ENCODE data around the gene BUD31. TPM values are rescaled to one million over a fixed set of nuclear protein-coding genes. Genes with fewer than 3 reads are reported as not detected.
A peak's percentile ranks its signal among the peaks of the same experiment; 100 is the strongest.

The BUD31 gene
- total and polyA plus RNA-seq, 9 of the 15 experiments (the other 6 are each of a cell fraction or from before 2014, with no cell fraction given), result 105 to 342 (median 247) TPM

DNA sequence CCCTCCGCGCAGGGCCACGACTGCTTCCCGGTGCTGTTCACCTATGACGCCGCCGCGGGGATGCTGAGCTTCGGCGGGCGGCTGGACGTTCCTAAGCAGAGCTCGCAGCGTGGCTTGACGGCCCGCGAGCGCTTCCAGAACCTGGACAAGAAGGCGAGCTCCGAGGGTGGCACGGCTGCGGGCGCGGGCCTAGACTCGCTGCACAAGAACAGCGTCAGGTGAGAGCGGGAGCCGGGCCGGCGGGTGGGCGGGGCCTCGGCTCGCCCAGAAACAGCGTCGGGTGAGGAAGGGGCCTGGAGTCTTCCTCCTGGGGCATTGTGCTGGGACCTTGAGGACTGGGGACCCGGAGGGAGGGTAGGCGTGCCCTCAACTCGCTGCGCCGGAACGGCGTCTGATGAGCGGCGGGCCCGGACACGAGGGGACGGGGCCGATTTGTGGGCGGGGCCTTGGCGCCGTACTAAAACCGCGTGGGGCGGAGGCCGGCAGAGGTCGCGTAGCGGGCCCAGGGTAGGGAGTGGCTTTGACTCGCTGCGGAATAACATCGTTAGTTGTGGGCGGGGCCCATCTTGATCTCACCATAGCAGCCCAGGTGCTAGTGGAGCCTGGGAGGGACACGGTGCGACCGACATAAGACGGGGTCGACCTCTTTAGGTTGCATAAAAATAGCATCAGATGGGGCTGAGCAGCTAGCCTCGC, 16.0 kb upstream of the BUD31 start (continued):
- TF ChIP-seq PCBP1 (IDR thresholded peaks at IDR 0.05; ENCODE audit: low read depth, low read length, poor library complexity, severe bottlenecking), result peak; percentile 61
- TF ChIP-seq, protein P1, sequence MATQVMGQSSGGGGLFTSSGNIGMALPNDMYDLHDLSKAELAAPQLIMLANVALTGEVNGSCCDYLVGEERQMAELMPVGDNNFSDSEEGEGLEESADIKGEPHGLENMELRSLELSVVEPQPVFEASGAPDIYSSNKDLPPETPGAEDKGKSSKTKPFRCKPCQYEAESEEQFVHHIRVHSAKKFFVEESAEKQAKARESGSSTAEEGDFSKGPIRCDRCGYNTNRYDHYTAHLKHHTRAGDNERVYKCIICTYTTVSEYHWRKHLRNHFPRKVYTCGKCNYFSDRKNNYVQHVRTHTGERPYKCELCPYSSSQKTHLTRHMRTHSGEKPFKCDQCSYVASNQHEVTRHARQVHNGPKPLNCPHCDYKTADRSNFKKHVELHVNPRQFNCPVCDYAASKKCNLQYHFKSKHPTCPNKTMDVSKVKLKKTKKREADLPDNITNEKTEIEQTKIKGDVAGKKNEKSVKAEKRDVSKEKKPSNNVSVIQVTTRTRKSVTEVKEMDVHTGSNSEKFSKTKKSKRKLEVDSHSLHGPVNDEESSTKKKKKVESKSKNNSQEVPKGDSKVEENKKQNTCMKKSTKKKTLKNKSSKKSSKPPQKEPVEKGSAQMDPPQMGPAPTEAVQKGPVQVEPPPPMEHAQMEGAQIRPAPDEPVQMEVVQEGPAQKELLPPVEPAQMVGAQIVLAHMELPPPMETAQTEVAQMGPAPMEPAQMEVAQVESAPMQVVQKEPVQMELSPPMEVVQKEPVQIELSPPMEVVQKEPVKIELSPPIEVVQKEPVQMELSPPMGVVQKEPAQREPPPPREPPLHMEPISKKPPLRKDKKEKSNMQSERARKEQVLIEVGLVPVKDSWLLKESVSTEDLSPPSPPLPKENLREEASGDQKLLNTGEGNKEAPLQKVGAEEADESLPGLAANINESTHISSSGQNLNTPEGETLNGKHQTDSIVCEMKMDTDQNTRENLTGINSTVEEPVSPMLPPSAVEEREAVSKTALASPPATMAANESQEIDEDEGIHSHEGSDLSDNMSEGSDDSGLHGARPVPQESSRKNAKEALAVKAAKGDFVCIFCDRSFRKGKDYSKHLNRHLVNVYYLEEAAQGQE (IDR thresholded peaks at IDR 0.05; ENCODE audit: borderline replicate concordance), result no peak
- TF ChIP-seq, protein P1 (CRISPR knock-in tag; IDR thresholded peaks at IDR 0.05; ENCODE audit: low read depth), result peak; percentile 52; the same call in 1 of the 2 replicates
- peak; percentile 48; the same call in 1 of the 2 replicates for TF ChIP-seq POLR2AphosphoS5 (IDR thresholded peaks at IDR 0.05; ENCODE audit: control insufficient read depth, insufficient read depth, low read depth, low read length)
- TF ChIP-seq, protein P2, sequence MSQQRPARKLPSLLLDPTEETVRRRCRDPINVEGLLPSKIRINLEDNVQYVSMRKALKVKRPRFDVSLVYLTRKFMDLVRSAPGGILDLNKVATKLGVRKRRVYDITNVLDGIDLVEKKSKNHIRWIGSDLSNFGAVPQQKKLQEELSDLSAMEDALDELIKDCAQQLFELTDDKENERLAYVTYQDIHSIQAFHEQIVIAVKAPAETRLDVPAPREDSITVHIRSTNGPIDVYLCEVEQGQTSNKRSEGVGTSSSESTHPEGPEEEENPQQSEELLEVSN (IDR thresholded peaks at IDR 0.05; ENCODE audit: borderline replicate concordance in 1 of 2, extremely low read depth in 1 of 2, insufficient read depth in 1 of 2, insufficient read length in 1 of 2, low read depth in 1 of 2, low read length in 1 of 2, poor library complexity in 1 of 2, severe bottlenecking in 1 of 2), result peak in 1 of 2 experiments; percentile 38
- 0 out of 4 replicates have a peak, but pooled peaks of 1 of the 2 experiments have one; percentile 12 for TF ChIP-seq SIN3A (IDR thresholded peaks at IDR 0.05; ENCODE audit: borderline replicate concordance in 2 of 2, control insufficient read depth in 1 of 2, low read depth in 2 of 2, low read length in 2 of 2)
- peak; percentile 11; the same call in 1 of the 2 replicates for TF ChIP-seq NFIC (IDR thresholded peaks at IDR 0.05)
- TF ChIP-seq RBM22 (IDR thresholded peaks at IDR 0.05; ENCODE audit: low read depth, low read length, poor library complexity, severe bottlenecking), result peak; percentile 62
- TF ChIP-seq POLR2AphosphoS2 (IDR thresholded peaks at IDR 0.05; ENCODE audit: low read length), result 0 out of 2 replicates have a peak, but pooled peaks have one; percentile 69
- TF ChIP-seq ERF (CRISPR knock-in tag; IDR thresholded peaks at IDR 0.05), result peak; percentile 82; the same call in 1 of the 2 replicates
- peak; percentile 72 for TF ChIP-seq CXXC5 (CRISPR knock-in tag; IDR thresholded peaks at IDR 0.05)
- no peak for TF ChIP-seq ATF7 (IDR thresholded peaks at IDR 0.05)
- TF ChIP-seq SNIP1 (IDR thresholded peaks at IDR 0.05; ENCODE audit: low read depth), result no peak
- TF ChIP-seq ZNF174 (CRISPR knock-in tag; IDR thresholded peaks at IDR 0.05), result no peak
